Measurements from ENCODE around the gene DAPK2. TPM values are rescaled to one million over a fixed set of nuclear protein-coding genes. Genes with fewer than 3 reads are reported as not detected.

DAPK2 gene
- total RNA-seq, 1 experiment from 2014 or later = 2.3 TPM

GRCh38 chr15:64026591-64026990 lies 19.7 kb downstream of the DAPK2 start (continued):
- TF ChIP-seq PRDM15 (CRISPR knock-in tag; IDR thresholded peaks at IDR 0.05) (no peak), ZBTB43 (CRISPR knock-in tag; IDR thresholded peaks at IDR 0.05) (no peak), NR3C1 (CRISPR knock-in tag; conservative IDR thresholded peaks at IDR 0.05; ENCODE audit: low read depth) (no peak), TP53 (CRISPR knock-in tag; IDR thresholded peaks at IDR 0.05) (no peak), CREB1 (CRISPR knock-in tag; IDR thresholded peaks at IDR 0.05) (no peak), EMX1 (CRISPR knock-in tag; IDR thresholded peaks at IDR 0.05) (no peak), NR2C2 (CRISPR knock-in tag; IDR thresholded peaks at IDR 0.05) (no peak), TEAD1 (CRISPR knock-in tag; IDR thresholded peaks at IDR 0.05) (no peak), ZBTB21 (CRISPR knock-in tag; IDR thresholded peaks at IDR 0.05; ENCODE audit: borderline replicate concordance) (no peak), CDX4 (CRISPR knock-in tag; IDR thresholded peaks at IDR 0.05; ENCODE audit: borderline replicate concordance) (no peak)

- Mint-ChIP-seq H3K4me3 (no peak overlapping the region), H3K27me3 (ENCODE audit: low read depth) (no peaks in the 10 kb centered on the region), H3K9me3 (peaks cover 3% of the 10 kb centered on the region; the same call in 1 of the 2 replicates), H3K27ac (no peak overlapping the region), H3K36me3 (no peaks in the 10 kb centered on the region), H3K4me1 (peaks cover 16% of the 10 kb centered on the region)
- TF ChIP-seq E2F4 (CRISPR knock-in tag; IDR thresholded peaks at IDR 0.05; ENCODE audit: borderline replicate concordance, low read depth) (no peak), PRDM15 (CRISPR knock-in tag; IDR thresholded peaks at IDR 0.05) (peak; percentile 85), FOXP1 (CRISPR knock-in tag; IDR thresholded peaks at IDR 0.05; ENCODE audit: borderline replicate concordance) (peak; percentile 28; the same call in 1 of the 2 replicates), RORB (CRISPR knock-in tag; IDR thresholded peaks at IDR 0.05) (no peak), ZNF121 (CRISPR knock-in tag; IDR thresholded peaks at IDR 0.05) (no peak), GABPB1 (CRISPR knock-in tag; IDR thresholded peaks at IDR 0.05) (peak; percentile 95), MAX (CRISPR knock-in tag; IDR thresholded peaks at IDR 0.05) (peak; percentile 43), MXD4 (CRISPR knock-in tag; IDR thresholded peaks at IDR 0.05; ENCODE audit: borderline replicate concordance) (no peak)
- peak; percentile 29 for DNase-seq (ENCODE audit: low spot score)
- peak; percentile 73 for ATAC-seq
- CTCF ChIA-PET = interaction anchor here (0.6 to 3.4 kb wide), 4 partner anchors 21 to 219 kb away, joined by 3 to 22 read pairs (median 14); partner anchors contain the start of gene DAPK2
- POLR2A ChIA-PET = no interaction called here
Measured at GRCh38 chr15:64024172-64025050, 21.9 kb downstream of the DAPK2 start.

Measured in WTC11 (cell line).